Daoy (cell line): ENCODE measurements around the gene C16orf95. TPM values are rescaled to one million over a fixed set of nuclear protein-coding genes. Genes with fewer than 3 reads are reported as not detected.
"Not testable (repeated sequence)": the region's sequence is repeated elsewhere in the genome, so short reads cannot be mapped to it uniquely, and the experiment has no call there.

Source experiments
- DNase-seq: peaks from one replicate; pipeline ENCODE4 v3.0.0-alpha.2; 2015; ENCODE audit warnings: low read depth
- total RNA-seq: library from RNA; depleted of rRNA; stranded (reverse); fragments of >200 nt; shearing (Covaris generic); gene quantifications from 2 replicates; pipeline ENCODE4 v1.2.3, GENCODE V29; 2014; rRNA removed

C16orf95 gene, protein sequence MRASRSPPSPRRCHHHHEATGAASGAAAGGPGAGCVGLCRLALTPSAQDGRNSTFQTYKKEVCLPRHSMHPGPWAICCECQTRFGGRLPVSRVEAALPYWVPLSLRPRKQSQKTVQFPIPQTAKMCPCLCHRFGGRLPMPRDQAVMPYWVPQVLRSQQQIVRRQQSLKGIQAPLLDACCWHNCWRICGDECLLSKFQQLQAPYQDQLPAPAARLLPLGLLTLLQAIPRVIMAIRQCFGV
- total RNA-seq = 7.3 and 10.1 TPM in 2 replicates

GRCh38 chr16:87316923-87317749 is at the start of gene C16orf95:
C16orf95 (minus strand) TSS chr16:87317392; CDS start chr16:87317242, 150 bp downstream.
- DNase-seq = peak; percentile 94

DNA sequence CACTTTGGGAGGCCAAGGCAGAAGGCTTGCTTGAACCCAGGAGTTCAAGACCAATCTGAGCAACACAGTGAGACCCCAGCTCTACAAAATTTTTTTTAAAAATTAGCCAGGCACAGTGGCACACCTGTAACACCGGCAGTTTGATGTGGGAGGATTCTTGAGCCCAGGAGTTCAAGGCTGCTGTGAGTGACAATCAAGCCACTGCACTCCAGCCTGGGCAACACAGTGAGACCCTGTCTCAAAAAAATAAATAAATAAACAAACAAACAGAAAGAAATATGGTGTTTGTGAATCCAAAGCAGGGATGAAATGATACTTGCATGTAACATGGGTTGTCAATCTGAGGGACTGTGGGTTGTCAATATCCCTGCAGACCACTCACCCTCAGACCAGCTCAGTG is 49.7 kb upstream of the C16orf95 start:
- no peak for DNase-seq

DNA sequence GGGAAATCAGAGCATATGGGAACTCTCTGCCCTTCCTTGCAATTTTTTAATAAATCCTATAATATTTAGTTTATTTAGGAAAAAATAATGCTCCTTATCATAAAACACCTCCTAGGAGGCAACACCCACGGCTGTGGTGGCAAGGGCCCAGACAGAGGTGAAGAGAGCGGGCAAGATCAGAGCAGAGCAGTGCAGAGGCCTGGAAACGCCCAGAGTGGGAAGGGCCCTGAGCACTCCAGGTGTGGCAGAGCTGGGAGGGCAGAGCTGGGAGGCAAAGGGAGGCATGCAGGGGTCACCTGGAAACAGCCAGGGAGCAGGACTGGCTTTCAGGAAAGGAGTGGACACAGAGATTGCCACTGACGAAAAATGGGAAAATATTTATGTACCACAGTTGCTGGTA is 49.1 kb upstream of the C16orf95 start:
- DNase-seq = no peak

DNA sequence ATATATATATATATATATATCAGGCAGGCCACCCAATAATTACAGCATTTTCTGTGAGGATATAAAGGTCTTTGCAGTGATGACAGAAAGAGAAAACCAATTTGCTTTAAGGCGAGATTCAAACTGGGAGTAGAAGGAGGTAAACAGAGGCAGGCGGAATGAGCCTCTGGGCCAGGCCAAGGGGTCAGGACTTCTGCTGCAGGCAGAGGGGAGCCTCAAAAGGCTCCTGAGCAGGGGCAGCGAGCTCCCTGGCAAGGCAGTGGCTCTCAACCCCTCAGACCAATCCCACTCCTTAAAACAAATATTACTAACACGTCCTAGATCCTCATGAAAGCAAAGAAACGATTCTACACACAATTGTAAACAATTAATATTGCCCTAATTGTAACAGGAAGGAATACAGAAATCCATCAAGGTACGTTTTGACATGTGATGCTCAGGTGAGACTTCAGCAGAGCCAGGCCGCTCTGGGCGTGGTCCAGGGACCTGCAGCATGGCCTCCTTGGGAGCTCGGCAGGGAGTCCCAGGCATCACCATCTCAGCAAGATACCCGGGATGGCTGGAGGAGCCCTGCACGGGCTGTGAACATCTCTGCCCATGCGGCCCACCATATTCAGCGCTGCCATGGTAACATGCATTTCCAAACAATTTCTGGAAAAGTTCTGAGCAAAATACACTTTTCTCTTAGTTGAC is 48.0 kb upstream of the C16orf95 start:
- DNase-seq = no peak

DNA sequence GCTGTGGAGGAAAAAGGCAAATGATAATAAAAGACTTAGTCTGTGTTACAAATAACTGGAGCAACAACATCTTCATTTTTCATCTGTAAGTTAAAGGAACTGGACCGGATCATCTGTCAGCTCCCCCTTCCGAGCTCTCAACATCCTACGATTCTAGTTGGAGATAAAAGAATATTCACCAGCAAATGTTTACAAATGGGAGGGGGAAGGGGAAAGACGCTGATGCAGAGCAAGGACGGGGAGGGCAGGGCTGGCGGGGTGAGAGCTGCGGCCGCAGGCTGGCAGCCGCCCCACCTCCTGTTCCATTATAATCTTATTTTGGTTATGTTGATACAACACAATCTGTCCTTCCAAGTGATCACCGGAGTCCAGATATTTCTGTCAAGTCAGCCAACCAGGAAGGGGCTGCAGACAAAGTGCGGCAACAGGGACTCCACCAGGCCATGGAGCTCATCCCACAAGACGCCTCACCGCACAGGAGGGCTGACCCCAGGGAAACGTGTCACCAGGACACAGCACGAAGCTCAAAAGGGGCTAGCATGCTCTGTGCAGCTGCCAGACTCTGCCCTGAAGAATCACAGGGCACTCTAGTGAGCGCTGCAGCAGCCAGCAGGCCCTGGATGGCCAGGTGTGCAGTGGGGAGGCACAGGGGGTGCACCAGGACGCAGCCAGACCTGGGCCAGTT is 46.7 kb upstream of the C16orf95 start:
- no peak for DNase-seq

GRCh38 chr16:87362828-87363559 is 45.8 kb upstream of the C16orf95 start:
- DNase-seq = not testable (repeated sequence)

DNA sequence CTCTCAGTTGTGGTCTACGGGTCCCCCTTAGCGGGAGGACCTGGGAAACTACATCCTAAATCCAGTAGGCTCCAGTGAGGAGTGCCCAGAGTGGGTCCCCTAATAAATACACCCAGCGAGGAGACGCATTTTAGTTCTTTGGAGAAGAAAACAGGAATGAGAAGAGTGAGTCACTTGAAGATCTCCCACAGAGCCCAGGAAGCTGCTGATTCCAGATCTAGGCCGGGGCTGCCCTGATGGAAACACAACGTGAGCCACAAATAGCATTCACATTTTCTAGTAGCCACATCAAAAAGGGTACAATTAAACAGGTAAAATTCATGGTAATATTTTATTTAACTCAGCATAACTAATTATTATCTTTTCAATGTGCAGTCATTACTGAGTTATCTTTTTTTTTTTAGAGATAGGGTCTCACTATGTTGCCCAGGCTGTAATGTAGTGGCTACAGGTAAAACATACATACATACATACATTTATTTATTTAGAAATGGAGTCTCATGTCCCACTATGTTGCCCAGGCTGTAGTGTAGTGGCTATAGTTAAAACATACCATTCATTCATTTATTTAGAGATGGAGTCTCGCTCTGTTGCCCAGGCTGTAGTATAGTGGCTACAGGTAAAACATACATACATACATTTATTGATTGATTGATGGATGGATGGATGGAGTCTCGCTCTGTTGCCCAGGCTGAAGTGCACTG is 44.9 kb upstream of the C16orf95 start:
- DNase-seq = no peak

- DNase-seq = no peak
Measured at GRCh38 chr16:87360862-87361610, 43.8 kb upstream of the C16orf95 start.

GRCh38 chr16:87359121-87359520 is 41.9 kb upstream of the C16orf95 start:
- DNase-seq = no peak

- DNase-seq = no peak
Measured at GRCh38 chr16:87358696-87359095, 41.5 kb upstream of the C16orf95 start.

GRCh38 chr16:87358250-87358649 is 41.1 kb upstream of the C16orf95 start:
- no peak for DNase-seq

GRCh38 chr16:87356491-87356853 is 39.3 kb upstream of the C16orf95 start:
- no peak for DNase-seq

GRCh38 chr16:87353613-87354012 is 36.4 kb upstream of the C16orf95 start:
- DNase-seq = no peak

GRCh38 chr16:87352818-87353217 is 35.6 kb upstream of the C16orf95 start:
- no peak for DNase-seq

- DNase-seq = no peak
Measured at GRCh38 chr16:87351320-87351698, 34.1 kb upstream of the C16orf95 start.

GRCh38 chr16:87350681-87351319 is 33.6 kb upstream of the C16orf95 start:
- DNase-seq = no peak

DNA sequence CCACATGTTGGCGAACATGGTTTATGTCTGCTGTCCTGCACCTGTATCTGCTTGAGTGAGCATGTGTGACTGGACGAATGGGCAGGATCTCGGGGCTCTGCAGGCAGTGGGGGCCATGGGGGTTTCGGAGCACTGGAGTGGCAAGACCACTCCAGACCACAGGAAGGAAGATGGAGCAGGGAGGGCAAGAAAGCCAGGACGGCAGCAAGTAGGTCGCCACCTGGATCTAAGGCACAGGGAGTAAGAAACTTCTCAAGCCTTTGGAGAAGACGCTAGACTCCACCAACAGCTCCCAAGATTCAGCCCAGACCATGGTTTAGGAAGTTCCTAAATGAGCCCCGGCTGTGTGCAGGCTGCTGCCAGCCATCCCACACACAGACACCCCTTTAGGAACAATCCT is 32.8 kb upstream of the C16orf95 start:
- DNase-seq = no peak

DNA sequence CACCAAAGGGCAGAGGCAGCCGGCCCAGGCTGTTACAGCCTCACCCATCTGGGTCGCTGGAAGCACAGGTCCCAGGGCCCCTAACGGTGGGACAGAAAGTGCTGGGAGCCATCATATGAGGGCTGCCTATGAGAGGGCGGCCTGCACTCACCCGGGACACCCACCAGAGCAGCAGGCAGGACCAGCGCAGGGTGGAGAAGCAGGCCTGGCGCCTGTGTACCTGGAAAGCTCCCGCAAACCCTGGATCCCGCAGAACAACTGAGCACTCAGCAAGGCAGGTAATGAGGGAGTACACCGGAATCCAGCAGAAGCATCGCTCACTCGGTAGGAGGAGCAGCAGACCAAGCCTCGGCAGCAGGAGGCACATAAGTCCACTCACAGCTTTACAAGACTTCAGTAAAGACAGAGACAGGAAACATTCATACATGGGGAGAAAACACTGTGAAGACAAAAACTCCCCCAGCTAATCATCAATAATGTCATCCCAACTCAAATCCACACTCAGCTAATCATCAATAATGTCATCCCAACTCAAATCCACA is 31.5 kb upstream of the C16orf95 start:
- no peak for DNase-seq

GRCh38 chr16:87347932-87348615 is 30.9 kb upstream of the C16orf95 start:
- no peak for DNase-seq
